GM18517 (cell line): Measurements from ENCODE around the gene HEXD.
"Not testable (repeated sequence)": the region's sequence is repeated elsewhere in the genome, so short reads cannot be mapped to it uniquely, and the experiment has no call there.

Source experiments
- ATAC-seq: cut with Tn5 transposase; IDR thresholded peaks from one replicate; pipeline ENCODE4 v1.9.1; 2021; ENCODE audit warnings: mild to moderate bottlenecking, moderate library complexity; ENCODE audit not compliant: unreplicated experiment

Gene HEXD

DNA sequence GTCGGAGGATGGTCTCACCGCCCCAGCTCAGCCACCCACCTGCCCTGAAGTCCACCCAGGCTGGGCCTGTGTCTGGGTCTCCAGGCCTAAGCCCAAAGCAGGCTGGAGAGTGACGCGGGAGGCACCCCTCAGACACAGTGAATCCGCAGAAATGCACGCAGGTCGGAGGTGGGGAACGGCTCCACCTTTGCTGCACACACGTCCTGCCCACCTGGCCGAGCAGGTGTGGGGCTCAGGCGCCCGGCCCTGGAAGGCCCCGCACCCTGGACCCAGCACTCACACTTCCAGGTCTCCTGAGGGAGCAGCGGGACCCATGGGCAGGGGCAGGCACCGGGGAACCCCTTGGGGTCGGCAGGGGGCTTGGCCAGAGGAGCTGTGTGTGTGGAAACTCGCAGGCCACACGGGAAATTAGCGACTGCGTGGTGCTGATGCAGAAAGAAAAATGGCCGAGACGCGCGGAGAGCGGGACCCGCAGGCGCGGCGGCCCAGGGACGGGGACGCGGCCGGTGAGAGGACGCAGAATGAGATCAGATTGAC is 21.8 kb downstream of the HEXD start:
- ATAC-seq = no peak

DNA sequence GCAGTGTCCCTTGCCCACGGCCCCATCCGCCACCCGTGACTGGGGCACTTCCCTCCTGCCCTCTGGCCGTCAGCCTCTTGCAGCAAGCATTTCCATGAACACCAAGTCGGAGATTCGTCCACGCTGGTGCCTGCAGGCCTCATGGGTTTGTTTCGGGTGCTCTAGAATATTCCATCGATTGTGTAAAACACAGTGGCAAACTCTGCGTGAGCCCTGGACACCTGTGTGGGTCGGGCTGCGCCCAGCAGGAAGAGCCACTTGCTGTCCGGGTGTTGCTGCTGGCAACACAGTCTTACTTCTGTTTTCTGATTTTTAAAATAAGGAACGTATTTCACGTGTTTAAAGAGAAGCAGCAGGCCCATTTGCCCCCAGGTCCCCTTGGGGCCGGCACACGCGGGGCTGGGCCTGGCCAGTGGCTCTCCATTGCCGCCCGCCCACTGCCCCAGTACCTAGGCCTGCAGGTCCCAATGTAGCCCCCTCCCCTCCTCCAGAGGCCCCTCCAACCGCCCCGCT is 22.4 kb downstream of the HEXD start:
- ATAC-seq = no peak

DNA sequence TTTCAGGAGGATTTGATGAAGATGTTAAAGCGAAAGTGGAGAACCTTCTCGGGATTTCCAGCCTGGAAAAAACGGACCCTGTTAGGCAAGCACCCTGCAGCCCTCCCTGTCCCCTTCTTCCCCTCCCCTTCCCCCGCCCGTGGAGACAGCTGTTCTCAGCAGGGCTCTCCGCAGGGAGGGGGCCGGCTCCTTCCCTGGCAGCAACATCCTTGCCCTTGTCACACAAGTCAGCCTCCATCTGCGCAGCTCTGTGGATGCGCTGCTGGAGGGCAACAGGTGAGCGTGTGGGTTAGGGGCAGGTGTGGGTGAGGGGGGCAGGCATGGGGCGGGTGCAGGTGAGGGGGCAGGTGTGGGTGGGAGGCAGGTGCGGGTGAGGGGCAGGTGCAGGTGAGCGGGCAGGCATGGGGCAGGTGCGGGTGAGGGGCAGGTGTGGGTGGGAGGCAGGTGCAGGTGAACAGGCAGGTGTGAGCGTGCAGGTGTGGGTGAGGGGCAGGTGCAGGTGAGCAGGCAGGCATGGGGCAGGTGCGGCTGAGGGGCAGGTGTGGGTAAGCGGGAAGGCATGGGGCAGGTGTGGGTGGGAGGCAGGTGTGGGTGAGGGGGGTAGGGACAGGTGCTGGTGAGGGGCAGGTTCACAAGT is 23.0 kb downstream of the HEXD start:
- ATAC-seq = no peak

DNA sequence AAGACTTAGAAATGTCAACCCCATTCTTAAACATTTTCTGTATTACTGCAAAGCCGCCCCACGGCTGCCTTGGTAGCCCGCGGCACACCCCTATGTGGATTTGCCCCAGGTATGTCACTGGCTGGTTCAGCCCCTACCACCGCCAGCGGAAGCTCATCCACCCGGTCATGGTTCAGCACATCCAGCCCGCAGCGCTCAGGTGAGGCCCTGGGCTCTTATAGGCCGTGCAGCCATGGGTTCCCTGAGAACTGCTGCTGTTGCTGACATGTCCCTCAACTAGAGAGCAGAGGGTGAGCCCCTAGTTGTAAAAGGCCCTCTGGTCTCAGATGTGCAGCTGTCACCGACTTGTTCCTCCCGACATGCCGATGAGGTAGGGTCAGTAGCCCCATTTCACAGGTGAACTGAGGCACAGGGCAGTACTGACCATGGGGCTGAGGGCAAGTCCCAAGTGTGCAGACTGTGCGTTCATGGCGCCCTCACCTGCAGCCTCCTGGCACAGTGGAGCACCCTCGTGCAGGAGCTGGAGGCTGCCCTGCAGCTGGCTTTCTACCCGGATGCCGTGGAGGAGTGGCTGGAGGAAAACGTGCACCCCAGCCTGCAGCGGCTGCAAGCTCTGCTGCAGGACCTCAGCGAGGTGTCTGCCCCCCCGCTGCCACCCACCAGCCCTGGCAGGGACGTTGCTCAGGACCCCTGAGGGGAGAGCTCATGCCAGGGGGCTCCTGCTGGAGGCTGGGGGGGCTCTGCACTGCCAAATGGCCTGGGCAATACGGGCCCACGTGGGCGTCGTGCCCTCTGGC is 23.7 kb downstream of the HEXD start:
- ATAC-seq = no peak

DNA sequence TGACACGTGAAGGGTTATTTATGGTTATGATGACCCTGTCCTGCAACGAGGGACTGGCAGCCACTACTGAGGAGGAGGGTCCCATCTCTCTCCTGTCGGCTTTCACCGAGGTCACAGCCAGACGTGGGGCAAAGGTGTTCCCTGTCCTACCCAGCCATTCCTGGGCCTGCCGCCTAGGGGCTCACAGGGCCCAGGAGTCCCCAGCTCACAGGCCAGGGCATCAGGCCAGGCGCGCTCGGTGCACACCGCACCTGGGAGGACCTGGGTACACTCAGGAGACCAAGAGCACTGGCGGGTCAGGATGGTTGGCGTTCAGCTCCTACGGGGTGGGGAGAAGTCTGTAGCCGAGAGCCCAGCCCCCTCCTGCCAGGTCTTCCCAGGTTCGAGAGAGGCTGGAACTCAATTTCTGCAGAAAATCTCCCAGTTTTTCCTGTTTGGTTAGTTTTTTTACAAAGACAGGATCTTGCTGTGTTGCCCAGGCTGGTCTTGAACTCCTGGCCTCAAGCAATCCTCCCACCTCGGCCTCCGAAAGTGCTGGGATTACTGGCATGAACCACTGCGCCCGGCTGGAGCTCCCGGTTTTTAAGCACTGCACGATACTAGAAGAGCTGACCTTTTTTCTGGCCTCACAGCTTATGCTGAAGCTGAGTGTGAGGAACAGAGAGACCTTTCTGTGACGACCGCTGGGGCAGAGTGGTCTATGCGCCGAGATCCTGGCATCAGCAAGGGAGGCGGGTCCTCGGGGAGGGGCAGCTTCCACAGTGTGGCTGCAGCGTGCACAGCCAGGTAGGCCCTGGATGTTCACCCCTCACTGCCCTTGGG is 24.7 kb downstream of the HEXD start:
- no peak for ATAC-seq

DNA sequence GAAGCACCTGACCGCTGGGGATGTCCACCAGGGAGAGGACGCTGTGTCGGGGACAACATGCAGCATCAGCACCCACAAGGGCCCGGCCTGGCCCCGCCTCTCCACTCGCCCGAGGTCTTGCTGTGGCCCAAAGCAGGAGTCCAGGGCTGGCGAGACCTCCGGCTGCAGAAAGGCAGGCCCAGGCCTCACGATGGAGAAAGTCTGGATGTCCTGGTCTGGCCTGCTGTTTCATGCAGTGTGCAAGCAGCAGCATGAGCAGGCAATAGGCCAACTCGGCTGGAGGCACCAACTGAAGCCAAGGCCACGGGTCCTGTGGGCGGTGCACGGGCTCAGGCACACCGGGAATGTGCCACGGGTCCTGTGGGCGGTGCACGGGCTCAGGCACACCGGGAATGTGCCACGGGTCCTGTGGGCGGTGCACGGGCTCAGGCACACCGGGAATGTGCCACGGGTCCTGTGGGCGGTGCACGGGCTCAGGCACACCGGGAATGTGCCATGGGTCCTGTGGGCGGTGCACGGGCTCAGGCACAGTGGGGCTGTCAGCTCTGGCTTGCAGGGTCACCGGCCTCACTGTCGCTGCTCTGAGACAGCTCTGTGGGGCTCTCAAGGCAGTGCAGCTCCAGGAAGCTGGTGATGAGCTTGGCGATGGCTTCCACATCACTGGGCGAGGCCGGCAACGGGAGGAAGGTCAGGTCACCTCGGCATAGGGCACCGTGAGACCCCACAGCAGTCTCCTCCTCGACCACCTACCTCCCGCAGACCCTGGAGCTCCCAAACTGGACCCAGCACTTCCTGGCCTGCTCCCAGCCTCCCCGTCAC is 25.5 kb downstream of the HEXD start:
- no peak for ATAC-seq

DNA sequence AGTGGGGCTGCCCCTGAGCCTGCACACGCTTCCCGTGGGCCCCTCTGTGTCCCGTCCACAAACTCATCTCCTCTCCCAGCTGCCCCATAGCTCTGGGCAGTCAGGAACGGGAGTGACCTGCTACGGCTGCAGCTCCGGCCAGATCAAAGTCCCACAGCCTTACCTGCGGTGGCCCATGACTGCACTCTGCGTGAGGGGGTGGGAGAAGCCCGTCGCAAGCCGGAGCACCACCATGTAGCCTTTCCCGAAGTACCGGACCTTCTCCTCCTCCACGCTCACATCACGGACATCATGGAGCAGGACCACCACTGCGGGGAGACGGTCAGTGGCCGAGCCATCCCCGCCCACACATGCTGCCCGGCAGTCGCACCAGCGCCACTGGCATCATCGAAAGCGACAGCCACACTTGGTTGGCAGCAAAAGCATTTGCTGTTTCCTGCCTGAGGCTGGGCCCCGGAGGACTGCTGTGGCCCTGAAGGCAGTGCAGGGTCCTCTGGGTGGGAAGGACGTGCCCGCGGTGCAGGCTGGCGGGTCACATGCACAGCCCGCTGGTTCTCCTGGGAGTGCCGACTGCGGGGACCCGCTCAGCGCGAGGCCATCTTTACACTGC is 26.2 kb downstream of the HEXD start:
- ATAC-seq = no peak

DNA sequence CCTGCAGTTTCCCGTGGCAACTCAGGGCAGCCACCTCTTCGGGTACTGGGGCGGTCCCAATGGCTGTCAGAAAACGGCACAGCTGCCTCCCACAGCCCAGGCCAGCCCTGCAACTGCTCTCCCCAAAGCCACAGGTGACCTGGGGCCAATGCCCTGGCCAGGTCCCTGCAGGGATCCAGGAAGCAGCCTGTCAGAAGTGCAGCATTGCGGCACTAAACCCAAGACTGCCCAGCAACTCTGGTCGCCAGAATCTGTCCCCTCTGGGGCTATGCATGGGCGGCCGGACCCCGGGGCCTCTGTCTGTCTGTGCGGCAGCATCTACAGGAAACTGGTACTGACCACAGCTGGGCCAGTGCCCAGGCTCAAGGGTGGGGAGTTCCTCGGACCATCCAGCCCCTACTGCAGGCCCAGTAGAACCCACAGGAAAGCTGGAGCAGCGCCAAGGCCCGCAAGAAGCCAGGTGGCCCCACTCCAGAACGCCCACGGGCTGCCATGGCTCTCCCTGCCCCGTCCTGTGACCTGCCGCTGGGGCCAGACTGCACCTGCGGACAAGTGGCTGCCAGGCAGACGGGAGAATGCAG is 26.9 kb downstream of the HEXD start:
- no peak for ATAC-seq

DNA sequence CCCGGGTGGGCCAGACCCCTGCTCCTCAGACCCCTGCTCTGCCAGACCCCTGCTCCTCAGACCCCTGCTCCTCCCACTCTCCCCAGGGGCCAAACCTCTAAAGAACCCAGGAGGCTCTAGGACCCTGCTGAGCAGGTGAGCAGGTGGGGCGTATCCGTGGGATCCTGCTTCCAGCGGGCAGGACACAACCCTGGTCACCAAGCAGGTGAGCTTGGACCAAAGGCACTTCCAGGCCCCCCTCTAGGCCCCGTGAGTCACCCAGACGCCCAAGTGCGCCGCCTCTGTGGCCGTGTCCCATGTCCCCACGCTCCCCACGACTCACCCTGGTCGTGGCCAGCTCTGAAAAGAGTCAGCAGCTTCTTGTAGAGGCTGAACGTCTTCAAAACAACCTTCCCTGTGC is 27.4 kb downstream of the HEXD start:
- no peak for ATAC-seq

DNA sequence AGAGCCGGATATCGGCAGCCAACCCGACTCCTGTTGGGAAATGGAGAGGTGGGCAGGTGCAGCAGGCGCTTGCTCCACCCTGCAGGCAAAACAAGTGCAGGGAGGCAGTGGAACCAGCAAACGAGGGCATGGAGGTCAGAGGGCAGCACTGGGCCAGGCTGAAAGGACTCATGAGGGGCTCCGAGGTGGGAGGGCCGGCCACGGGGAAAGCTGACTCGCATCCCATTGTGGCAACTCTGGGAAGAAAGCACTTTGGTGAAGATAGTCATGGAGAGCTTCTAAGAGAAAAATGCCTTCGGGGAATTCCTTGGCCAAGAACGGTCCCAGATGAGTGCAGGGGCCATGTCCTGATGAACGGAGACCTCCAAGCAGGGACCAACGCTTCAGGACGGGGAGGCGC is 28.0 kb downstream of the HEXD start:
- no peak for ATAC-seq

DNA sequence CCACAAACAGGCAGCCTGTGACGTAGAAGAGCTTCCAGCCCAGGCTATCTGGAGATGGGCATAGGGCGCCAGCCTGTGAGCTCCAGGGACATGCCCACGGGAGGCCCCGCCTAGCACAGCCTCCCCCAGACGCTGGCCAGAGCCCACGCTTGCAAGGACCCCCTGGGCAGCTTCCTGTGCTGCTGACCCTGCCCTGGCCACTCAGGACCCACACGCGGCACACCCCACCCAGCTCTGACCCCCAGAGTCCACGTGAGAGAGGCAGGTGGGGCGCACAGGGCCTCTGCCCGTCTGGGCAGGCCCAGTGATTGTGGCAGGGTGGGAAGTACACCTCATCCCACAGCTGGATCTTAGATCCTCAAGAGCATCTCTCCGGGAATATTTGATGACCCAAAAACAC is 28.5 kb downstream of the HEXD start:
- no peak for ATAC-seq

DNA sequence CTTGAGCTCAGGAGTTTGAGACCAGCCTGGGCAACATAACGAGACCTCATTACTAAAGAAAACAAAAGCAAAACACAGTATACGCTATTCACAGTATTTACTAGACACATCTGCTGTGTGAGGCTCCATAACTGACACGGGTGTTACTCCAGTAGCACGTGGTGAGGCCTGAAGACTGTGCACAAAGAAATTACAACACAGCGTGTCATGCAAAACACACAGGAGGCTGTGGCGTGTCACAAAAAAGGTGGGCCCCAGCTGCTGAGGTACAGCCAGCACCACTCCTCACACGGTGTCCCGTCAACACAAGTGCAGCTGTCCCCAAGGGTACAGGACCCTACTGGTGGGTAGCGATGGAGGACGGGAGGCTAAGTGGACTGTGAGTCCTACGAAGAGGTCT is 29.7 kb downstream of the HEXD start:
- no peak for ATAC-seq

DNA sequence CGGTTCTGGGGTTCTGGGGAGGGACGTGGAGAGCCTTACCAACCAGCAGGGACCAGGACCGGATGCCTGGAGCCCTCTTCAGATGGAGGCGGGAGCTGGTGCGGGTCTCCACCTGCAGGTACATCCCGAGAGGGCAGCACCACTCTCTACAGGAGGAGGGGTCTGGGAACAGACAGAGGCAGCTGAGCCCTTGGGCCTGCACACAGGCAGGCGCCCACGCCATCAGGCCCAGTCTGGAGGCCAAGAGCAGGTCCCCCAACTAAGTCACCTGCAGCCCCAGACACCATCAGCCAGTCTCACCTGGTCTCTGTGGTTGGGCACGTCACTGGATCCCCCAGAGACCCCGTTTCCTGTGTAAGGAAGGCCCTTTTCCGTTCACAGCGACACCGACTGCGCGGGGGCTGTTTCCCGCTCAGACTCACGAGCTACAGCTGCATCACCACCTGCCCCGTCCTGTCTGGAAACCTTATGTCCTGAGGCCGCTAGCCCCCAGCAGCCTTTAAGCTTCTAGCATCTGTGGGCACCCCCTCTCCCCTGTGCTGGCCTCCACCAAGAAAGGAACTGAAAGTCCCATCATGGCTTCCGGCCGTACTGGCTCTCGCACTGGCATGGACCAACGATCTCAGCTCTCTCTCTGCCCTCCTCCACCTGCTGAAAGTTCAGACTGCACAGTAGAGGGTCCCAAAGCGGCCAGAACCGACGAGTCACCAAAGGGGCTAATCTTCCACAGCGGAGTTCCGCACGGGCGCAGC is 31.2 kb downstream of the HEXD start:
- ATAC-seq = peak; percentile 54

DNA sequence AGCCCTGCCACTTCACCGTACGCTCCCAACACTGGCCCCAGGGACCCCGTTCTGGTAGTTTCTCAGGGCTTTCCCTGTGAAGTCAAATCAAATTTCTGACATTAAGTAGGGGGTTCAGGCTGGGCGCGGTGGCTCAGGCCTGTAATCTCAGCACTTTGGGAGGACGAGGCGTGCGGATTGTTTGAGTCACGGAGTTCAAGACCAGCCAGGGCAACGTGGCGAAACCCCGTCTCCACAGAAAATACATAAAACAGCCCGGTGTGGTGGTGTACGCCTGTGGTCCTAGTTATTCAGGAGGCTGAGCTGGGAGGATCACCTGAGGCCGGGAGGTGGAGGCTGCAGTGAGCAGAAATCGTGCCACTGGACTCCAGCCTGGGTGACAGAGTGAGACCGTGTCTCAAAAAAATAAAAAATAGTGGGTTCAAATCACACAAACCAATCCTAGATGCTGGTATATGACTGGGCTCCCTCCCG is 31.8 kb downstream of the HEXD start:
- no peak for ATAC-seq

DNA sequence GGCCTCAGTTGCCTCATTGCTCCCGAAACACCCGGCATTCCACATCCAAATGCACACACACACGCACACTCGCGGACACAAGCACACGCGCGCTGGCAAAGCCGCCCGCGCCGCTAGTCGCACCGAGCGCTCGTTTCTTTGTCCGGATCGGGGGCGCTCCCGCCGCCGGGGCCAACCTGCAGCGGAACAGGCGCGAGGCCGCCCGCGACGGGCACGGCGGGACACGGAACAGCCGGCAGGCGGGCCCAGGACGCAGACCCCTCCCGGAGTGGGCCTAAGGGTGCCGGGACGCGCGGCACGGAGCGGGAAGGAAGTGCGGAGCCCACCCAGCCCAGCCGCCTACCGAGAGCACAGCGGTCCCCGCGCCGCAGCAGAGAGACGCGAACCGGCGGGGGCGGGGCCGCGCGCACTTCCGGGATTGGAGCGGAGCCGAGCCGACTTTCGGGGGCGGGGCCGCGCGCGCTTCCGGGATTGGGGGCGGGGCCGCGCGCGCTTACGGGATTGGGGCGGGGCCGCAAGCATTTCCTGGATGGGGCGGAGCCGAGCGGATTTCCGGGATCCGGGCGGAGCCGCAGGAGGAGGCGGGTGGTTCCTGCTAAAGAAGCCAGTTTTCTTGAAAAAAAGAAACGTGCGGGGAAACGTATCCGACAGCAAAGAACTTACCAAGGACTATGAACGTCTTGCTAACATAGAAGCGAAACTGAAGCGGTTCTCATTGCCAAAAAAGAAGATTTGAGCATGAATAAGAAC is 32.4 kb downstream of the HEXD start, which contains the start of gene CYBC1:
Gene CYBC1 (minus strand): TSS at position 396 of the 750 bp plus-strand sequence. CDS start 1,498 bp downstream, outside the sequence.
- ATAC-seq = peak; percentile 40

DNA sequence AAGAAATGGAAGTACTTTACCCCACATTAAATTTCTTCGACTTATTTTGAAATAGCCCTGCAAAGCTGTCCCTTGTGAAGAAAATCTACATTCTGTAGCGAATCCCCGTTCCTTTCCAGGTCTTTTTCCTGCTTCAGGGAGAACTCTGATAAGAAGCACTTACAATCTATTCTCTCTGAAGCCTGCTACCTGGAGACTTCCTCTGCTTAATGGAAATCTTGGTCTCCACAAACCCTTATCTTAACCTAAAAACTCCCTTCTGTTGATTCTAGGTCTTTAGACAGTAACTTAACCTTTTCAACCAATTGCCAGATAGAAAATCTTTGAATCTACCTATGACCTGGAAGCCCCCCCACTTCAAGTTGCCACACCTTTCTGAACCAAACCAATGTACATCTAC is 34.0 kb downstream of the HEXD start:
- ATAC-seq = no peak

DNA sequence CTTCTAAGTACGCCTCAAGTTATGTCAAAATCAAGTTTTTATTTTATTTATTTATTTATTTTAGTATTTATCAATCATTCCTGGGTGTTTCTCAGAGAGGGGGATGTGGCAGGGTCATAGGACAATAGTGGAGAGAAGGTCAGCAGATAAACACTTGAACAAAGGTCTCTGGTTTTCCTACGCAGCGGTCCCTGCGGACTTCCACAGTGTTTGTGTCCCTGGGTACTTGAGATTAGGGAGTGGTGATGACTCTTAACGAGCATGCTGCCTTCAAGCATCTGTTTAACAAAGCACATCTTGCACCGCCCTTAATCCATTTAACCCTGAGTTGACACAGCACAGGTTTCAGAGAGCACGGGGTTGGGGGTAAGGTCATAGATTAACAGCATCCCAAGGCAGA is 35.0 kb downstream of the HEXD start:
- ATAC-seq = not testable (repeated sequence)

DNA sequence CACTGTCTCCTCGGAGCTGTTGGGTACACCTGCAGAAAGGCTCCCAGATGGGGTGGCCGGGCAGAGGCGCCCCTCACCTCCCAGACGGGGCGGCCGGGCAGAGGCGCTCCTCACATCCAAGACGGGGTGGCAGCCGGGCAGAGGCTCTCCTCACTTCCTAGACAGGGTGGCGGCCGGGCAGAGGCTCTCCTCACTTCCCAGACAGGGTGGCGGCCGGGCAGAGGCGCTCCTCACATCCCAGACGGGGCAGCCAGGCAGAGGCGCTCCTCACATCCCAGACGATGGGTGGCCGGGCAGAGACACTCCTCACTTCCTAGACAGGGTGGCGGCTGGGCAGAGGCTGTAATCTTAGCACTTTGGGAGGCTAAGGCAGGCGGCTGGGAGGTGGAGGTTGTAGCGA is 35.6 kb downstream of the HEXD start:
- ATAC-seq = not testable (repeated sequence)
